ENCODE measurements around the gene MBNL2.
A peak's percentile ranks its signal among the peaks of the same experiment; 100 is the strongest.

MBNL2 gene

GRCh38 chr13:97286317-97287046 lies 64.3 kb downstream of the MBNL2 start:
- DNase-seq (ENCODE audit: insufficient read length, low spot score) (no peak), FAIRE-seq (peak; percentile 60)
- TF ChIP-seq POLR2A (IDR thresholded peaks at IDR 0.05; ENCODE audit: low read depth, low read length), result no peak

- TF ChIP-seq POLR2A (IDR thresholded peaks at IDR 0.05; ENCODE audit: low read depth, low read length), result no peak
- FAIRE-seq (no peak), DNase-seq (ENCODE audit: insufficient read length, low spot score) (no peak)
Observed at GRCh38 chr13:97287047-97287383, 64.9 kb downstream of the MBNL2 start.

GRCh38 chr13:97288486-97288900 lies 66.4 kb downstream of the MBNL2 start:
- FAIRE-seq, result no peak
- TF ChIP-seq POLR2A (IDR thresholded peaks at IDR 0.05; ENCODE audit: low read depth, low read length), result no peak

GRCh38 chr13:97289514-97290298 lies 67.6 kb downstream of the MBNL2 start:
- TF ChIP-seq POLR2A (IDR thresholded peaks at IDR 0.05; ENCODE audit: low read depth, low read length), result no peak
- DNase-seq (ENCODE audit: insufficient read length, low spot score) (no peak), FAIRE-seq (peak; percentile 23)

More at GRCh38 chr13:97288486-97288900, 66.4 kb downstream of the MBNL2 start:
- no peak for DNase-seq (ENCODE audit: insufficient read length, low spot score)

GRCh38 chr13:97295283-97296182 lies 73.4 kb downstream of the MBNL2 start:
- FAIRE-seq (peak; percentile 95), DNase-seq (ENCODE audit: insufficient read length, low spot score) (no peak)
- TF ChIP-seq POLR2A (IDR thresholded peaks at IDR 0.05; ENCODE audit: low read depth, low read length), result no peak

GRCh38 chr13:97296740-97297139 lies 74.6 kb downstream of the MBNL2 start:
- FAIRE-seq, result no peak
- no peak for TF ChIP-seq POLR2A (IDR thresholded peaks at IDR 0.05; ENCODE audit: low read depth, low read length)
- DNase-seq (ENCODE audit: insufficient read length, low spot score), result no peak

GRCh38 chr13:97298816-97299215 lies 76.7 kb downstream of the MBNL2 start:
- DNase-seq (ENCODE audit: insufficient read length, low spot score) (no peak), FAIRE-seq (peak; percentile 43)
- no peak for TF ChIP-seq POLR2A (IDR thresholded peaks at IDR 0.05; ENCODE audit: low read depth, low read length)

- TF ChIP-seq POLR2A (IDR thresholded peaks at IDR 0.05; ENCODE audit: low read depth, low read length), result no peak
- DNase-seq (ENCODE audit: insufficient read length, low spot score) (no peak), FAIRE-seq (no peak)
Observed at GRCh38 chr13:97300871-97301270, 78.7 kb downstream of the MBNL2 start.

GRCh38 chr13:97301382-97302095 lies 79.4 kb downstream of the MBNL2 start:
- TF ChIP-seq POLR2A (IDR thresholded peaks at IDR 0.05; ENCODE audit: low read depth, low read length), result no peak
- DNase-seq (ENCODE audit: insufficient read length, low spot score) (no peak), FAIRE-seq (no peak)

- TF ChIP-seq POLR2A (IDR thresholded peaks at IDR 0.05; ENCODE audit: low read depth, low read length), result no peak
- FAIRE-seq, result no peak
- no peak for DNase-seq (ENCODE audit: insufficient read length, low spot score)
Observed at GRCh38 chr13:97302611-97303010, 80.5 kb downstream of the MBNL2 start.

GRCh38 chr13:97306106-97306505 lies 84.0 kb downstream of the MBNL2 start:
- FAIRE-seq (no peak), DNase-seq (ENCODE audit: insufficient read length, low spot score) (no peak)
- no peak for TF ChIP-seq POLR2A (IDR thresholded peaks at IDR 0.05; ENCODE audit: low read depth, low read length)

- DNase-seq (ENCODE audit: insufficient read length, low spot score), result no peak
- TF ChIP-seq POLR2A (IDR thresholded peaks at IDR 0.05; ENCODE audit: low read depth, low read length), result no peak
Observed at GRCh38 chr13:97306645-97307044, 84.5 kb downstream of the MBNL2 start.

GRCh38 chr13:97307118-97307881 lies 85.2 kb downstream of the MBNL2 start:
- no peak for DNase-seq (ENCODE audit: insufficient read length, low spot score)
- peak; percentile 57 for FAIRE-seq
- no peak for TF ChIP-seq POLR2A (IDR thresholded peaks at IDR 0.05; ENCODE audit: low read depth, low read length)

More at GRCh38 chr13:97306645-97307044, 84.5 kb downstream of the MBNL2 start:
- peak; percentile 66 for FAIRE-seq

Data from H54 (cell line).